Measurements from ENCODE around the gene KIF6. TPM values are rescaled to one million over a fixed set of nuclear protein-coding genes. Genes with fewer than 3 reads are reported as not detected.

Gene KIF6
- total and polyA plus RNA-seq, 2 of the 8 experiments (the other 6 are each of a cell fraction or from before 2014, with no cell fraction given) = 0.53 to 0.65 TPM

- POLR2A ChIA-PET (ENCODE audit: partially characterized antibody) = no interaction called here
- Histone ChIP-seq H3K9ac (replicated peaks in 1 of 4; ENCODE audit: extremely low read depth in 1 of 4, low read depth in 3 of 4, low read length in 3 of 4) (no peak overlapping the region), H3K4me2 (ENCODE audit: insufficient read depth in 1 of 2, low read depth in 2 of 2, low read length in 2 of 2) (no peak overlapping the region), H3K4me3 (ENCODE audit: extremely low read depth in 1 of 4, insufficient read depth in 2 of 4, low read depth in 3 of 4, low read length in 4 of 4) (no peak overlapping the region), H3K27ac (ENCODE audit: low read depth, low read length) (no peak overlapping the region), H3K27me3 (replicated peaks in 1 of 4; ENCODE audit: control insufficient read depth in 3 of 4, extremely low read depth in 1 of 4, insufficient read depth in 3 of 4, low read length in 3 of 4) (no peaks in the 10 kb centered on the region), H2BK20ac (ENCODE audit: low read length) (no peak overlapping the region), H2BK12ac (ENCODE audit: low read depth, low read length) (no peak overlapping the region), H2BK120ac (replicated peaks; ENCODE audit: low read depth, low read length) (no peak overlapping the region), H3K23me2 (ENCODE audit: low read depth, low read length) (no peaks in the 10 kb centered on the region), H2AK5ac (ENCODE audit: low read depth, low read length) (no peak overlapping the region), H3K9me3 (ENCODE audit: insufficient read depth in 2 of 2, low read depth in 1 of 2, low read length in 1 of 2) (no peaks in the 10 kb centered on the region), H3K56ac (replicated peaks; ENCODE audit: insufficient read length, low read depth, low read length) (no peak overlapping the region), H3K18ac (ENCODE audit: extremely low read depth, low read length) (no peak overlapping the region), H4K91ac (replicated peaks; ENCODE audit: insufficient read length, low read length) (no peak overlapping the region), H4K8ac (ENCODE audit: extremely low read depth, insufficient read depth, low read length) (no peak overlapping the region), H3K79me2 (ENCODE audit: control insufficient read depth in 1 of 2, insufficient read depth in 2 of 2, low read length in 2 of 2) (no peaks in the 10 kb centered on the region), H4K20me1 (replicated peaks in 1 of 2; ENCODE audit: control insufficient read depth in 1 of 2, insufficient read depth in 2 of 2, low read length in 2 of 2) (no peaks in the 10 kb centered on the region), H2BK5ac (ENCODE audit: low read depth, low read length) (no peak overlapping the region), H3K14ac (ENCODE audit: insufficient read length) (no peak overlapping the region), H3K4ac (replicated peaks; ENCODE audit: insufficient read length, low read depth, low read length) (no peak overlapping the region), H3K4me1 (replicated peaks in 1 of 4; ENCODE audit: control insufficient read depth in 3 of 4, insufficient read depth in 4 of 4, low read length in 3 of 4) (peaks cover 0 to 4% (median 0%) of the 10 kb centered on the region in 4 experiments; a peak in 1 of 7 replicates), H3K23ac (ENCODE audit: insufficient read length) (no peak overlapping the region), H2AFZ (ENCODE audit: low read length) (no peak overlapping the region), H3K36me3 (ENCODE audit: control insufficient read depth in 2 of 4, insufficient read depth in 4 of 4, low read length in 3 of 4) (no peaks in the 10 kb centered on the region), H2BK15ac (ENCODE audit: low read length) (no peak overlapping the region), H3K79me1 (ENCODE audit: low read depth, low read length) (no peaks in the 10 kb centered on the region), H4K5ac (ENCODE audit: insufficient read length, low read depth, low read length) (no peak overlapping the region)
- DNase-seq (ENCODE audit: low read depth in 1 of 2, low spot score in 2 of 2) (no peak), FAIRE-seq (no peak)
- CTCF ChIA-PET (ENCODE audit: partially characterized antibody) = interaction anchor here (1.0 kb wide), 1 partner anchor 250 kb away, joined by 3 read pairs; no protein-coding TSS in a partner anchor
- WGBS, 2 experiments (ENCODE audit: extremely low coverage in 1 of 2, insufficient coverage in 1 of 2, insufficient read length in 1 of 2, insufficient replicate concordance in 2 of 2, low coverage in 1 of 2, low lambda C conversion rate in 2 of 2, missing lambda C conversion rate in 1 of 2) = 95% methylated on average over 4 of the region's 4 CpGs; no CpG with 5 or more reads in 1 of the 2 experiments
- TF ChIP-seq ASH2L (IDR thresholded peaks at IDR 0.05; ENCODE audit: low read length) = no peak
- no peak for TF ChIP-seq BRCA1 (IDR thresholded peaks at IDR 0.05; ENCODE audit: low read depth, low read length)
- TF ChIP-seq SIX5 (IDR thresholded peaks at IDR 0.05; ENCODE audit: low read depth, low read length) = no peak
- no peak for TF ChIP-seq SP2 (IDR thresholded peaks at IDR 0.05; ENCODE audit: low read length)
- TF ChIP-seq HDAC2 (IDR thresholded peaks at IDR 0.05; ENCODE audit: borderline replicate concordance in 1 of 2, low read depth in 2 of 2, low read length in 2 of 2) = no peak
- TF ChIP-seq NRF1 (IDR thresholded peaks at IDR 0.05; ENCODE audit: low read depth, low read length) = no peak
- TF ChIP-seq ATF2 (IDR thresholded peaks at IDR 0.05; ENCODE audit: low read length) = no peak
- no peak for TF ChIP-seq YY1 (IDR thresholded peaks at IDR 0.05; ENCODE audit: low read depth, low read length)
- TF ChIP-seq NANOG (IDR thresholded peaks at IDR 0.05; ENCODE audit: insufficient read depth, low read depth, low read length, poor library complexity, severe bottlenecking) = no peak
- TF ChIP-seq USF2 (IDR thresholded peaks at IDR 0.05; ENCODE audit: low read length) = no peak
- no peak for TF ChIP-seq RFX5 (IDR thresholded peaks at IDR 0.05; ENCODE audit: borderline replicate concordance, low read depth, low read length)
- TF ChIP-seq KDM4A (IDR thresholded peaks at IDR 0.05; ENCODE audit: low read depth, low read length, severe bottlenecking) = no peak
These were observed 22.9 kb downstream of the KIF6 start for GRCh38 chr6:39702265-39702664.

All from H1 (cell line).